ENCODE results near the gene ABCC11.
"Not testable (repeated sequence)": the region's sequence is repeated elsewhere in the genome, so short reads cannot be mapped to it uniquely, and the experiment has no call there.

The ABCC11 gene

DNA sequence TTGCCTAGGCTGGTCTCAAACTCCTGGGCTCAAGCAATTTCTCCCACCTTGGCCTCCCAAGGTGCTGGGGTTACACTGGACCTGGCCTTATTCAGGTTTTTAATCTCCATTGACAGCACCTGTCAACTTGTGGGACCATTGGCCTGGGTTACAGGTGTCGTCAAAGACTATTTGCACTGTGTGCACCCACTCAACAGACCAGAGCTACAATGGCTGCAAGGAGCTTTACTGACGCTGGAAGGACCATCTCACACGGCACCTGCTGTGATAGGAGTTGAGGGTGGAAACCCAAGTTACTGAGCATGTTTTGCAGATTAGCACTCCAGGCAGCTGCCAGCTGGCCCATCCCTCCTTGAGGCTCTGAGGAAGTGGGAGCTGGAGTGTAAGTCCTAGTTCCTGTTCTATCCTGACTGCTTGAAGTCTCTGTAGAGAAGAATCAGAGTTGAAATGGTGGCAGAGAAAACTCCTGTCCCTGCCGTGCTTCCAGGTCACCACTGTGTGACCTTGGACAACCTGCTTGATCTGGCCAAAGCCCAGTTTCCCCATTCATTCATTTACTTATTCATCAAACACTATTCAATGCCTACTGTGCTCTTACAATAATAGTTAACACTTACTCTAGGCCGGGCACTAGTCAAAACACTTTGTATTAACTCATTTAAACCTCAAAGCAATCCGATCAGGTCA lies 45.7 kb downstream of the ABCC11 start:
- DNase-seq = no peak

GRCh38 chr16:48197294-48197693 lies 50.0 kb downstream of the ABCC11 start:
- DNase-seq = no peak

DNA sequence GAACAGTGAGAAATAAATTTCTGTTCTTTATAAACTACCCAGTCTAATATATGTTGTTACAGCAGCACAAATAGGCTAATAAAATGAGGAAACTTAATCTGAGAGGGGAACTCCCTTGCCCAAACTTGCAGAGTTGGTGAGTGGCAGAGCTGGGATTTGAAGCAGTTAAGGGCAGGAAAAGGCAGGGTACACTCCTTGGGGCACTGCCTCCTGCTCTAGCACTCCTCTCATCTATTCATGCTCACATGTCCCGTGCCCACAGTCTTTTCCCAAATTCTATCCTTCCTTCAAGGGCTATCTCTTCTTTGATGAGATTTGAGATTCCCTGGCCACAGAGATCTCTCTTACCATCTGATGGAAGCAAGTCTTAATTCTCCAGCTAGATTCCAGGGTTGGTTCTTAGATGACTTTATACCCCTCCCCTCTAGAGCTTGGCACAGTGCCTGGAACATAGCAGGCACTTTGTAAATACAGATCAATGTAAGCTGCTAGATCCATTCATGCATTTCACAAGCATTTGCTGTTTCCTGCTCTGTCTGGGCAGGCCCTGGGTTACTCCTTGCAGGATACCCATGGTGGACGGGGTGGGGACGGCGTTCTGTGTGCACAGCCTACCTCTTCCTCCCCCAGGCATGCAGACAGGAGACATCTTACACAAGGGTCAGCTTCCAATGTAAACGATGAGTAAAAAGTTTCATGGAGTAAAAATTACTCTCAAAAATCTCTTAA lies 52.3 kb downstream of the ABCC11 start:
- peak; percentile 17 for DNase-seq

GRCh38 chr16:48193846-48194245 lies 53.5 kb downstream of the ABCC11 start:
- DNase-seq = no peak

DNA sequence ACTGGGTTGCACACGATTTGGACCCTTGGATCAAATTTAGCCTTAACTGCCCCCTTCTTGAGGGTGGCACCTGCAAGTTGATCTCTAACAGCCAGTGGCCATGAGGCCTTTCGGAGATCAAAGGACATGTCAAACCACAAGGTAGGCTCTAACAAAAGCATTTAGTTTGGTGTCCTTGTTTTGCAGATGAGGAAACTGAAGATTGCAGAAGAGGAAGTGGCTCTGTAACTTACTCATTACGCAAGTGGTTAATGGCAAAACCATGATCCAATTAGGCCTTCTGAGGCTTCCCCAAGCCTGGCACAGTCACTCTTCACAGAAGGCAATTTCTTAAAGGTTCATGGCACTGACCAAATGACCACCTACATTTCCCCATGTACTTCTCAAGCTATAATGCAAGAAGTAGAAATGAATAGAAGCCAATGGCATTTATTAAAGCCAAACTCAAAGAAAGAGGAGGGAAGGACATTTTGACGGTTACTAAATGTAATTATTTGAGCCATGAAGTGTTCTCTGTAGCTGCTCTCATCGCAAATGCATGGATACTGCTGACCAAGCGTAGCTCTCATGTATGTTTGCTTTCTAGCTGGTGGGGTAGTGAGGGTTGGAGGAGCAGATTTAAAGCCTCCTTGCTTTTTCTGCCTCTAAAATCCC lies 58.8 kb downstream of the ABCC11 start:
- no peak for DNase-seq

GRCh38 chr16:48187779-48188178 lies 59.6 kb downstream of the ABCC11 start:
- DNase-seq = no peak

- no peak for DNase-seq
Measured at GRCh38 chr16:48184681-48185080, 62.7 kb downstream of the ABCC11 start.

- DNase-seq = no peak
Measured at GRCh38 chr16:48182979-48183537, 64.3 kb downstream of the ABCC11 start.

DNA sequence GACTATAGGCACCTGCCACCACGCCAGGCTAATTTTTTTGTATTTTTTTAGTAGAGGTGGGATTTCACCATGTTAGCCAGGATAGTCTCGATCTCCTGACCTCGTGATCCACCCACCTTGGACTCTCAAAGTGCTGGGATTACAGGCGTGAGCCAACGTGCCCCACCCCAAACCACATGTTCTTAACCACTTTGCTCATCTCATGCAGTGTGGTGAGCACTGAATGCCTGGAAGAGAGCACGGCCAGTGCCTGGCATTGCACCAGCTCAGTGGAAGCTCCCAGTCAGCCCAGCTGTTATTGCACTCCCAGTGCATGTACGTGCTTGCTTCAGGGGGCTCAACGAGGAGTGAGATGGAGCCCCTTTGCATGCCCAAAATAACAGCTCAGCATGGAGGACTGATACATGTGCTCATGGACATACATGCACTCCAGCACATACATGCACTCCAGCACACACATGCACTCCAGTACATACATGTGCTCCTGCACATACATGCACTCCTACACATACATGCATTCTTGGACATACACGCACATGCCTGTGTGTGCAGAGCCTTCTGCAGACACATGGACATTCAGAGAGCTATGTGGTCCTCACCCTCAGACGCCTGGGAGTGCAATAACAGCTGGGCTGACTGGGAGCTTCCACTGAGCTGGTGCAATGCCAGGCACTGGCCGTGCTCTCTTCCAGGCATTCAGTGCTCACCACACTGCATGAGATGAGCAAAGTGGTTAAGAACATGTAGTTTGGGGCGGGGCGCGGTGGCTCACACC lies 65.4 kb downstream of the ABCC11 start:
- not testable (repeated sequence) for DNase-seq

- DNase-seq = no peak
Measured at GRCh38 chr16:48180868-48181480, 66.4 kb downstream of the ABCC11 start.

GRCh38 chr16:48176635-48177408 lies 70.5 kb downstream of the ABCC11 start:
- no peak for DNase-seq

GRCh38 chr16:48173889-48174288 lies 73.5 kb downstream of the ABCC11 start:
- DNase-seq = no peak

GRCh38 chr16:48172682-48173081 lies 74.7 kb downstream of the ABCC11 start:
- DNase-seq = no peak

DNA sequence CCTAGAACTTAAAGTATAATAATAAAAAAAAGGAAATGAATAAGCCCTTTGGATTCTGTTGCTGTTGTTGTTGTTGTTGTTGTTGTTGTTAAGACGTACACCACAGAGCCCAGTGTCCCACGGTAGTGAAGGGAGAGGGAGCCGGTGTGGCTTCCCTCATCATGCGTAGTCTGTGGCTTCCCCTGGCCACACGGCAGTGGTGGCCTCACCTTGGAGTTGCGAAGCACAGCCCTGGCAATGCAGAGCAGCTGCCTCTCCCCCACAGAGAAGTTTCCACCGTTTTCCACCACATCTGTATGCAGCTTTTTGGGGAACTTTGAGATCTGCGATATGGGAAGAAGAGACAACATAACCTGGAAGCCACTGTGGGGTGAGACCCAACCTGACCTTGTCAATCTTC lies 77.4 kb downstream of the ABCC11 start:
- no peak for DNase-seq

GRCh38 chr16:48168075-48168474 lies 79.3 kb downstream of the ABCC11 start:
- no peak for DNase-seq

DNA sequence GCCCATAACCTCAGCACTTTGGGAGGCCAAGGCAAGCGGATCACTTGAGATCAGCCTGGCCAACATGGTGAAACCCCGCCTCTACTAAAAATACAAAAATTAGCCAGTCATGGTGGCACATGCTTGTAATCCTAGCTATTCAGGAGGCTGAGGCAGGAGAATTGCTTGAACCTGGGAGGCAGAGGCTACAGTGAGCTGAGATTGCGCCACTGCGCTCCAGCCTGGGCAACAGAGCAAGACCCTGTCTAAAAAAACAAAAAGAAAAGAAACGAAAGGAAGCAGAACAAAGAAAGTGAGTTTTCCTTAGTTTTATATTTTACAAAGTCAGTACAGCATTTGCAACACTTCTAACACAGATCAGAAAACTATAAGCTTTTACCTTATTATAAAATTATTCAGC lies 80.7 kb downstream of the ABCC11 start:
- not testable (repeated sequence) for DNase-seq

DNA sequence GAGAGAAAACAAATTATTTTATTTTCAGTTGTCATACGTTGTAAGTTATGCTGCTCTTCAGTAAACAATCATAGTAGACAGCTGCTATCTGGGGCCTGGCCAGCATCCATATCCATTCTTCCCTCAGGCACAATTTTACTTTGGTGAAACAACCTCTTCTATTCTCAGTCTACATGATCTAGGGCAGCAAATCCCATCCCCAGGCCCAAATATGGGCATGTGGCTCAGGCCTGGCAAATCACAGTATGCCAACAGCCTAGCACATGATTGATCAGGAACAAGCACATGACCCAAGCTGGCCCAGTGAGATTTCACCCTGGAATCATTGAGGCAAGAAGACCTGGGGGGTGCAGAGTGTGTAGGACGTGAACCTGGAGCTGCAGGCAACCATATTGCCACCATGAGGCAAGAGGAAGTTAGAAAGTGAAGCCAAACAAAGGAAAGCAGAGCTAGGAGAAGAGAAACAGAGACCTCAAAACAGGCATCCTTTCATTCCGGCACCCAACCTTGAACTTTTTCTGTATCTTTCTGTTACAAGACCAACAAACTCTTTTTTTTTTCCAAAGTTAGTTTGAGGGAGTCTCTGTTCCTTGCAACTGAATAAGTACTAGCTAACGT lies 81.3 kb downstream of the ABCC11 start:
- DNase-seq = peak; percentile 15

- DNase-seq = peak; percentile 73
Measured at GRCh38 chr16:48164907-48165715, 82.2 kb downstream of the ABCC11 start.

- no peak for DNase-seq
Measured at GRCh38 chr16:48162839-48163410, 84.4 kb downstream of the ABCC11 start.

DNA sequence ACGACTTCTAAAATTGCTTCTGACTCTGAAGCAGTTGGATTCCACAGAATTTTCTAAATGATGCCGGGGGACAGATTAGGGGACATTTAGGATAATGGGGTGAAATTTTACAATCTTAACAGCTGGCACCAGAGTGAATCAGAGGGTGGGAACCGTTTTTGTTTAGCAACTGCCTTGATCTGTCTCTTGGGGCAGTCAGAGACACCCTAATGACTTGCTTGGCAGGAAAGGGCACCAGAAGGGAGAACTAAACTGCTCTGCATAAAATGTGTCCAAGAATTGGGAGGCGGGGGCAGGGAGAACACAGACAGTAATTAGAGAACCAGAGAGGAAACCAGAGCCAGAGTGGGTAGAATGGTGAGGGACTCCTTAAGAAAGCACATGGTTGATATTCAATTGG lies 85.4 kb downstream of the ABCC11 start:
- no peak for DNase-seq

Measured in fibroblast of skin of abdomen (primary cell).